ENCODE results near the gene MYH9.

DNA sequence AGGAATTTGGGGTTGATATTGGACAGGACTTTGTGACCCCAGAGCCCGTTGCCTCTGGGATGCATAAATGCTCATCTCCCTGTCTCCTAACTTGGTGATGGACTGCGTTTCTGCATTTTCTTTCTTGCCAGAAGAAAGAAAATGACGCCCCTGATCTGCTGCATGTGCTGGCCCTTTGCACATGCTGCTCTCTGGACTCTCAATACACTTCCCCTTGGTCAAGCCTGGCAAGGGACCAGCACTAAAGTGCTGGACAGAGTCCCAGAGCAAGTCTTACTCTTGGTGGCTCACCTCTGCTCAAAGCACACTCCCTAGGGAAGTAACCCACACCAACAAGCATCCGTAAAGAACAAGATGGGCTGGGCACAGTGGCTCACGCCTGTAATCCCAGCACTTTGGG, 40.7 kb downstream of the MYH9 start:
- TF ChIP-seq EP300 (IDR thresholded peaks at IDR 0.05) = no peak
- TF ChIP-seq, protein P1, sequence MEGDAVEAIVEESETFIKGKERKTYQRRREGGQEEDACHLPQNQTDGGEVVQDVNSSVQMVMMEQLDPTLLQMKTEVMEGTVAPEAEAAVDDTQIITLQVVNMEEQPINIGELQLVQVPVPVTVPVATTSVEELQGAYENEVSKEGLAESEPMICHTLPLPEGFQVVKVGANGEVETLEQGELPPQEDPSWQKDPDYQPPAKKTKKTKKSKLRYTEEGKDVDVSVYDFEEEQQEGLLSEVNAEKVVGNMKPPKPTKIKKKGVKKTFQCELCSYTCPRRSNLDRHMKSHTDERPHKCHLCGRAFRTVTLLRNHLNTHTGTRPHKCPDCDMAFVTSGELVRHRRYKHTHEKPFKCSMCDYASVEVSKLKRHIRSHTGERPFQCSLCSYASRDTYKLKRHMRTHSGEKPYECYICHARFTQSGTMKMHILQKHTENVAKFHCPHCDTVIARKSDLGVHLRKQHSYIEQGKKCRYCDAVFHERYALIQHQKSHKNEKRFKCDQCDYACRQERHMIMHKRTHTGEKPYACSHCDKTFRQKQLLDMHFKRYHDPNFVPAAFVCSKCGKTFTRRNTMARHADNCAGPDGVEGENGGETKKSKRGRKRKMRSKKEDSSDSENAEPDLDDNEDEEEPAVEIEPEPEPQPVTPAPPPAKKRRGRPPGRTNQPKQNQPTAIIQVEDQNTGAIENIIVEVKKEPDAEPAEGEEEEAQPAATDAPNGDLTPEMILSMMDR (IDR thresholded peaks at IDR 0.05) = no peak
